Psoas muscle (tissue), 8 donors: ENCODE data around the gene CCDC179. TPM values are rescaled to one million over a fixed set of nuclear protein-coding genes. Genes with fewer than 3 reads are reported as not detected.

Source experiments
- ATAC-seq, 4 donors: fragments of 200-7000 bp; cut with Tn5 transposase; one replicate each; pipeline ENCODE4 v1.9.1; 2020; ENCODE audit warnings: moderate library complexity in 3 of 4, mild to moderate bottlenecking in 2 of 4
- DNase-seq, 2 donors: peaks; one replicate each; pipeline ENCODE4 v3.0.0-alpha.2; 2020
- H3K27ac ChIP-seq: fragments of 200-600 bp; one replicate; pipeline ENCODE4 v1.8.0; 2022
- H3K27me3 ChIP-seq, 3 donors: fragments of 200-600 bp in 1 of 3; one replicate each; pipeline versions ENCODE4 v1.6.1 to v1.8.0; 2013 to 2022; ENCODE audit warnings: low read length in 2 of 3, mild to moderate bottlenecking in 2 of 3, moderate library complexity in 1 of 3; ENCODE audit not compliant: insufficient read depth in 3 of 3
- H3K36me3 ChIP-seq, 2 donors: fragments of 200-600 bp in 1 of 2; one replicate each; pipeline versions ENCODE4 v1.6.1 to v1.8.0; 2013 to 2022; ENCODE audit warnings: low read depth in 1 of 2, mild to moderate bottlenecking in 1 of 2, moderate library complexity in 1 of 2; ENCODE audit not compliant: insufficient read depth in 1 of 2
- H3K4me1 ChIP-seq: fragments of 200-600 bp; one replicate; pipeline ENCODE4 v1.8.0; 2022
- H3K4me3 ChIP-seq: fragments of 200-600 bp; one replicate; pipeline ENCODE4 v1.8.0; 2022; ENCODE audit warnings: mild to moderate bottlenecking
- H3K9me3 ChIP-seq: fragments of 200-600 bp; one replicate; pipeline ENCODE4 v1.8.0; 2022
- CTCF ChIP-seq: fragments of 200-600 bp; IDR thresholded peaks from one replicate; pipeline ENCODE4 v1.8.0; 2022; ENCODE audit warnings: antibody characterized with exemption
- WGBS, 3 donors: extraction: QIAGEN DNeasy Blood & Tissue Kit; methylation state at CpG; one replicate each; pipeline versions ENCODE4 v1.1.6 to v1.1.7; 2013; 5-methylcytosine and 5-hydroxymethylcytosine counted together
- intact Hi-C, 2 donors: fragments of 100-400 bp; cut with DNase I; formaldehyde crosslinking; loops; one replicate each; pipeline versions ENCODE4 v1.11.0 to v1.14.2; 2022
- polyA plus RNA-seq, 3 donors: library from polyadenylated mRNA; stranded (reverse); fragments of 200-250 nt; gene quantifications; one replicate each; pipeline ENCODE4 v1.2.3, GENCODE V29; 2013
- total RNA-seq, 4 donors: library from RNA; stranded (reverse); fragmentation: NEBNext Ultra II Directional in 2 of 4; extraction: Animal tissue kit (Norgen Biotek cat#: 25700) in 2 of 4; gene quantifications; one replicate each; pipeline versions ENCODE4 v1.2.1 to v1.2.4, GENCODE V29; 2021 to 2023
- donor health status: healthy with polysubstance abuse.
- donor health status: DM: no; HTN: no; CAD: no; lungs with moderate emphysema.
- donor health status: Bipolar disorder and iron deficiency.
- donor health status: healthy.
- donor health status: DM: yes; HTN: yes; CAD: no.
- donor health status: DM: no; HTN: no; CAD: no.
- donor health status: DM: no; HTN: no; CAD: no.
- donor health status: DM: yes; HTN: yes; CAD: no.

The CCDC179 gene
- total and polyA plus RNA-seq, 7 donors: not detected

DNA sequence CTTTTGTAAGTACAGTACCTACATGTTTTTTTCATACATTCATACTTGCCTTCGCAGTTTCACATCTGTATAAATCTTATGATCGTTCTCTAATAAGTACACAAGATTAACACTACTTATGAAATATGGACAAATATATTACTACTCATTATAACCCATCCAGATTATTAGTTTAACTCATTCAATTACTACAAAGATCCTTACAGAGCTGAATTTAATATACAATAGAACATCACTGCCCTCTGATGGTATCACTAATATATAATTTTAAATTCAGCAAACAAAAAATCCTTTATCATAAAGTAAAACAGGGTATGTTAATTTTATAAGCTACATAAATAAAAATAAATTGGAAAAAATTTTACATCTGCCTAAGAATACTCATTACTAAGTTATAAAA is 38.1 kb downstream of the CCDC179 start:
- TF ChIP-seq CTCF: no peak
- no peak for DNase-seq
- Histone ChIP-seq H3K4me1 (no peaks in the 10 kb centered on the region), H3K4me3 (no peak overlapping the region), H3K27me3 (no peaks in the 10 kb centered on the region), H3K27ac (no peak overlapping the region), H3K36me3 (peaks cover 0 to 88% of the 10 kb centered on the region in 2 donors), H3K9me3 (no peaks in the 10 kb centered on the region)
- ATAC-seq: no peak
- WGBS, 3 donors: 94 to 99% (median 97%) methylated on average over 2 of the region's 2 CpGs
- intact Hi-C loops: no loop called here

GRCh38 chr11:22809893-22810292 is 50.4 kb downstream of the CCDC179 start:
- DNase-seq: no peak
- H3K4me3 ChIP-seq: no peak overlapping the region
- H3K36me3 ChIP-seq: no peaks in the 10 kb centered on the region
- H3K27me3 ChIP-seq: no peaks in the 10 kb centered on the region
- no peak for TF ChIP-seq CTCF
- 91 to 92% (median 91%) methylated on average over 3 of the region's 3 CpGs for WGBS, 3 donors
- no peak overlapping the region for H3K27ac ChIP-seq
- no peak for ATAC-seq
- intact Hi-C loops: no loop called here
- H3K4me1 ChIP-seq: peaks cover 17% of the 10 kb centered on the region
- no peaks in the 10 kb centered on the region for H3K9me3 ChIP-seq

DNA sequence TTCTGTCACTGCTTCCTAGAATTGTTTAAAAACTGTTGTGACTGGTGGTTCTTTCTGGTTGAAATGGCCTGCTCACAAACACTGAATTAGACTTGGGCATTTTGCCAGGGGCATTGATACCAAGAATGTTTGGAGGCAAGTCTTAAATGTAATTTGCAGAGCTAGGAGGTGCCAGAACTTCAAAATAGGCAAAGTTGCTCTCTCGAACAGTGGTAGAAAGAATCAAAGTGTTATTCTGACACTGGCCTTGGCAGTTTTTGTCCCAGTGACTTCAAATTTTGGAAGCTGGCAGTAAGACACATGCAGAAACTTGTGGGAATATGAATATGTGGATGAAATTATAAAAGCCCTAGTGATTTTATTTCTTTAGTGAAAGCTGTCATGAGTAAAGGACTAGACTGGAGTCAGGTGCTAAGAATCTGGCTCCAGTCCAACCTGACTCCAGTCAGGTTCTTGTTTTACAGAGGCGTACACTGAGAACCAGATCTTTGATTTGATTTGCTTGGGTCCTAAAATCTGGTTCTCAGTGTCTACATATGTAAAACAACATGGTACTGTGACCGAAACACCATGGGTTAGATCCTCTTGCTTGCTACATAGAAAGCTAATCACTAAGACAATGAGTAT is 51.6 kb downstream of the CCDC179 start:
- DNase-seq: no peak
- intact Hi-C loops: no loop called here
- no peaks in the 10 kb centered on the region for H3K27me3 ChIP-seq
- no peaks in the 10 kb centered on the region for H3K9me3 ChIP-seq
- no peaks in the 10 kb centered on the region for H3K36me3 ChIP-seq
- peak overlapping the region; percentile 47 for H3K27ac ChIP-seq
- ATAC-seq: peak; percentile 44 to 80 (median 56)
- 49 to 68% (median 52%) methylated on average over 3 of the region's 3 CpGs for whole genome bisulfite sequencing, 3 donors
- TF ChIP-seq CTCF: no peak
- no peak overlapping the region for H3K4me3 ChIP-seq
- H3K4me1 ChIP-seq: peaks cover 17% of the 10 kb centered on the region

DNA sequence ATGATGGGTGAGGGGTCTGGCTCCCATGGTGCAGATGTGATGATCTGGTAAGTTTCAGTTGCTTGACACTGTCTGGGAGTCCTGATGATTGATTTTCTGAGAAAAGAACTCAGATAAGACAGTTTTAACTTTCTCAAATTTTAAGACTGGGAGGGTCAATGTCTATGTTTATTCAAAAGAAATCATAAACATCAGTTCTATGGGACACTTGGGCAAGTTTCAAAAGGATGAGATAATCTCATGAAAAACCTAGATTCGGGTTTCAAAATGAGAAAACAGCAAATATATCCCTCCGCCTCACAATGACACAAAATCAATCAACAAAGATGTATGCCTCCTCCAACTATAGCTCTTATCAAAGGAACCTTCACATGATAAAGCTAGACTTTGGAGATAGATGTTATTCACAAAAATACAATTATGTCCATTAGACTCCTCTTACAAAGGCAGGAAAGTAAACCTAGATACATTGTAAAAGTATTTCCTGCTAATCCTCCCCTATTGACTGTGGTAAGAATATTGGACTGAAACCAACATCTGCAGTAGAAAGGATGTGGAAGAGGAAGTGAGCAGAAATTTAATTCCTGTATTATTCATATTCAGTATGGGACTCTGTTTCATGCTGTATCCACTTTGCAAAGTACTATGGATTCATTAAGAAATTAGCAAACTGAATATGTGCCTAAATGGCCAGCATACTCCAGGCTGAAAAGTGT is 52.3 kb downstream of the CCDC179 start:
- no peak for TF ChIP-seq CTCF
- 71 to 76% (median 72%) methylated on average over 2 of the region's 2 CpGs for WGBS, 3 donors
- Histone ChIP-seq H3K36me3 (no peaks in the 10 kb centered on the region), H3K27ac (peak overlapping the region; percentile 47), H3K9me3 (no peaks in the 10 kb centered on the region), H3K4me3 (no peak overlapping the region), H3K4me1 (peaks cover 17% of the 10 kb centered on the region), H3K27me3 (no peaks in the 10 kb centered on the region)
- no peak for DNase-seq
- intact Hi-C loops: no loop called here
- ATAC-seq: peak in 3 of 4 donors; percentile 26 to 42 (median 42)
